ENCODE measurements around the gene PKIG.

DNA sequence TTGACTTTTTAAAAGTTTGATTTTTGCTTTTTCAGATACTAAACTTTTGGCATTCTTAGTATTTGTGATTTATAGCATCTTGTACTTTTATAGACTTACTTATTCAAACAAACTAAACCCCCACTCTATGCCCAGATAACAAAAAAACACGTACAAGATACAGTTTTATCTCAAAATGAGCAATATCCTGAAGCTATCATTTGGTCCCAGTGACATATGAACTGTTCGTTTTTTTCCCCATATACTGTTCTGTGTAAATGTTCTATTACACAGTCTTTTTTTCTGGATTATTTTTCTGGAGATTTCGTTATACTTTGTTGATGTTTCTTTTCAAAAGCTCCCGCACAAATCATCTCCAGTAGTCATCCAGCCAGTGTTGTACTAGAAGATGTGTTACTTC lies 33.3 kb upstream of the PKIG start:
- TF ChIP-seq, protein P1, sequence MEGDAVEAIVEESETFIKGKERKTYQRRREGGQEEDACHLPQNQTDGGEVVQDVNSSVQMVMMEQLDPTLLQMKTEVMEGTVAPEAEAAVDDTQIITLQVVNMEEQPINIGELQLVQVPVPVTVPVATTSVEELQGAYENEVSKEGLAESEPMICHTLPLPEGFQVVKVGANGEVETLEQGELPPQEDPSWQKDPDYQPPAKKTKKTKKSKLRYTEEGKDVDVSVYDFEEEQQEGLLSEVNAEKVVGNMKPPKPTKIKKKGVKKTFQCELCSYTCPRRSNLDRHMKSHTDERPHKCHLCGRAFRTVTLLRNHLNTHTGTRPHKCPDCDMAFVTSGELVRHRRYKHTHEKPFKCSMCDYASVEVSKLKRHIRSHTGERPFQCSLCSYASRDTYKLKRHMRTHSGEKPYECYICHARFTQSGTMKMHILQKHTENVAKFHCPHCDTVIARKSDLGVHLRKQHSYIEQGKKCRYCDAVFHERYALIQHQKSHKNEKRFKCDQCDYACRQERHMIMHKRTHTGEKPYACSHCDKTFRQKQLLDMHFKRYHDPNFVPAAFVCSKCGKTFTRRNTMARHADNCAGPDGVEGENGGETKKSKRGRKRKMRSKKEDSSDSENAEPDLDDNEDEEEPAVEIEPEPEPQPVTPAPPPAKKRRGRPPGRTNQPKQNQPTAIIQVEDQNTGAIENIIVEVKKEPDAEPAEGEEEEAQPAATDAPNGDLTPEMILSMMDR (IDR thresholded peaks at IDR 0.05) = no peak
- TF ChIP-seq POLR2AphosphoS5 (IDR thresholded peaks at IDR 0.05; ENCODE audit: low read depth, low read length) = no peak

All from Panc1 (cell line).